GM18508 (cell line): ENCODE data around the gene STX7.
A peak's percentile ranks its signal among the peaks of the same experiment; 100 is the strongest.

Source experiments
- ATAC-seq: cut with Tn5 transposase; IDR thresholded peaks from one replicate; pipeline ENCODE4 v1.9.1; 2021; ENCODE audit warnings: moderate number of reproducible peaks; ENCODE audit not compliant: insufficient read depth, unreplicated experiment

Gene STX7

GRCh38 chr6:132418235-132418965 lies 94.5 kb downstream of the STX7 start:
- no peak for ATAC-seq

DNA sequence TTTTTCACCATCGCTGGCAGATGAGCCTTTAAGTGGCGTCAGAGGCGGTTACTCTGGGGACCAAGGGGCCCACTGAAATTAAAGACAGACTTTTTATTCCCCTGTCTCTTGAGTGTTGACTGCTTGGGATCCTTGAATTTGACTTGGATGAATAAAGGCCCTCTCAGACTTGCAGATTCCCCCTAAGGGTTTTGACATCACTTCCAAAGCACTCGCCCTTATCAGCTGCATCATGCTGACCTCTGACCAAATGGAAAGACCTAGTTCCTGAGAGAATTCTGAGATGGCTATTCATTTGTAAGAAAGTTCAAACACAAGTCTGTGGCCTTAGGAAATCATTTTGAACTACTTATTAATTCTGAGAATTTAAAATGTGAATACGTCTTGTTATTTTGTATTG lies 98.2 kb downstream of the STX7 start:
- ATAC-seq: no peak

DNA sequence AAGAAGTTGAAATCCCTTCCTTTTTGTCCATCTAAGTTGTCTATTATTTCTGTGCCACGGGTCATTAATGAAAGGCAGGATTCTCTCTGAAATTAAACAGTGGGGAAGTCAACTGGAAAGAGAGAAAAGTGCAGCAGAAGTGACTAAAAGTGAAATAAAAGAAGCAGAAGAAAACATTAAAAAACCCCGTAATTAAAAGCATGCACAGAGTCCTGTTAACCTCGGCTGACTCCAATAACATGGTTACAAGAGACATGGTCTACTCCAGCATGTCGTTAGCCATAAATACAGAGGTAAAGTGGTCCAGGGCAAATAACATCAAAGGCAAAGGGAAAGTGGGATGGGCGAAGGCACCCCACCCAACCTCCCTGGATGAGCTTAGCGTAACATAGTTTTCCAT lies 98.6 kb downstream of the STX7 start:
- ATAC-seq: no peak

- no peak for ATAC-seq
These were observed 99.5 kb downstream of the STX7 start for GRCh38 chr6:132413499-132413802.

GRCh38 chr6:132412656-132413498 lies 100.0 kb downstream of the STX7 start:
- no peak for ATAC-seq

GRCh38 chr6:132411296-132411695 lies 101.6 kb downstream of the STX7 start:
- ATAC-seq: no peak

DNA sequence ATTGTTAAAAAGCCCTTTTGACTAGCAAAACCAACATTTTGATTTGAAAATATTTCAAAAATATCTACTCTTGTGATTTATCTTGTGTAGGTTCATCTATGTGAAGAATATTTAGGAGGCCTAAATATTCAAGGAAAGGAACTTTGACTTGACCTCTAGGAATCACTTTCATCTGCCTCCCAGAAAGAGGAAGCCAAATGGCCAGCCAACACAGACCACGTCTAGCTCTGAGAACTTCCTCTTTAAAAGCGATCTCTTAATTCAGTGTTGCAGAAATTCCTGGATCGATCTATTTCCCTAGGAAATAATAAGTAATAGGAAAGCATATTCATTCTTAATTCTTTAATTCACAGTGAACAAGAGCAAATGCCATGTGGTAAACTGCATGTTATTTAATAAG lies 102.1 kb downstream of the STX7 start:
- no peak for ATAC-seq

GRCh38 chr6:132405143-132405915 lies 107.6 kb downstream of the STX7 start:
- peak; percentile 65 for ATAC-seq

DNA sequence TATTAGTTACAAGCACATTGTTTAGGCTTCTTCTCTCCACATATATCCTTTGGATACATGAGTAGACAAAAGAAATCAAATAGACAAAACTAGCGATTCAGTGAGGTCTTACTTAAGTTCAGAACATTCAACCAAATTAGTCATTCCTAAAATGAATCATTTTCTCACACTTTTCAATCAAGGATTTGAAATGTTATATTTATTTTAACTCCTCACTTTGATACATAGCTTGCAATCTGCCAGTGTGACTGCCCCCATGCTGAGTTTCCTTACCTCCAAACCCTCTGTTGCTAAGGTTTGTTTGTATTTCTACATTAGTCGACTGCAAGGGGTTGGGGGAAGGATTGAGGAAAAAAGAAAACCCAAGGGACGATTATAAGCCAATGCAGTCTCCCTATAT lies 108.2 kb downstream of the STX7 start:
- ATAC-seq: no peak

DNA sequence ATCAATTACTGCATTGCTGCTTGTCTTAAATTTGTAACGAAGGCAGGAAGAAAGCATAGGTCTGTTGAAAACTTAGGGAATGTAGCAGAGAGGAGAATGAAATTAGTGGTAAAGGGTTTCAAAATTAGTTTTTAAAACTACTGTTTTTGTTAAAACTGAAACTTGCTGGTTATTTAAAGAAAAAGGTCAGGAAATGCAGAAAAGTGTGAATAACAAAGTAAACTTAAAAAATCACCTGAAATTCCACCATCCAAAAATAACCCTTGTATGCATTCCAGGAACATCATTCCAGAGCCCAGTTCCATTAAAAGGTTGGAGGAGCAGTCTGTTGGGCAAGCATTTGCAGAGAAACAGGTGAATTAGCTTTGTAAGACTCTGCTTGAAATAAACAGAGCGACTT lies 108.6 kb downstream of the STX7 start:
- ATAC-seq: no peak

DNA sequence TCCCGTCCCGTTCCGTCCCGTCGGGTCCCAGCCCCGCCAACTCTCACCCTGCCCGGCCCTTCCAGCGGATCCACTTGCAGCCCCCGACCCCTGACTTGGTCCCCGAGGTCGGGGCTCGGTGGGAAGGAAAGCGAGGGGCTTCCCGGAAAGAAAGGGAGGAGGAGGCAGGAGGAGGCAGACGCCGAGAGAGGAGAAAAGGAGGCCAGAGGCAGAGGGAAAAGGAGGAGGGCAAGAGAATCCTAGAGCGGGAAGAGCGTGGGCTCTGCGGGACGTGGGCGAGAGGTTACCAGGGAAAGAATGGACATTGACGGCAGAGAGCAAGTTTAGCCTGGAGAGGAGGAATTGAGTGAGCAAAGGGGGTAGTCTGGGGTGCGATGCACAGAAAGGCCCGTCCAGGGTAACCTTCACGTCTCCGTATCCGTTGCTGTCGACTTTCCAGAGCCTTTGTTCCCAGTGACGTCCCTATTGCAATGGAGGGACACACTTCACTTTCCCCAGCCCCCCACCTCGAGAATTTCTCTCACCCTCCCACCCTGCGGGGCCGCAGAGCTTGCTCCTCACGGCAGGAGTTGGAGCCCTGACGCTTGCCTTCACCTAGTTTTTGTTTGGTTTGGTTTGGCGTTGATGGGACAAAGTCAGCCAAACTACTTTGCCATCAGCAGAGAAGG lies 111.2 kb downstream of the STX7 start:
- ATAC-seq: no peak

GRCh38 chr6:132400883-132401617 lies 111.9 kb downstream of the STX7 start, which contains the start of gene MOXD1:
TSS of gene MOXD1 (minus strand) at chr6:132401475. CDS start at chr6:132401426, 49 bp downstream.
- no peak for ATAC-seq

DNA sequence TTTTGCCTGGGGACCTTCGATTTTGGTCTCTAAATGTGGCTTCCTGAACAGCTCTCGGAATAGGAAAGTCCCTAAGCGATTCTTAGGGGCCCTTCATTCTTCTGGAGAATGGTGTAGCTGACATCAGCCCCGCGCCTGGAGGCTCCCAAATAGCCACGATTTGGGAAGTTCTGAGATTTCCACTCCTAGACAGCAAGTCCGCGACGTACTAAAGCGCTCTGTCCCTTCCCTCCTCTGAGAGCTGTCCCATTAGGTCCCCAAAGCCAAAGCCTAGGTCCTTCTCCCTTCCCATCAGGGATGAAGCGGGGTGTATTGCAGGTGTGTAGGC lies 112.4 kb downstream of the STX7 start:
- no peak for ATAC-seq

DNA sequence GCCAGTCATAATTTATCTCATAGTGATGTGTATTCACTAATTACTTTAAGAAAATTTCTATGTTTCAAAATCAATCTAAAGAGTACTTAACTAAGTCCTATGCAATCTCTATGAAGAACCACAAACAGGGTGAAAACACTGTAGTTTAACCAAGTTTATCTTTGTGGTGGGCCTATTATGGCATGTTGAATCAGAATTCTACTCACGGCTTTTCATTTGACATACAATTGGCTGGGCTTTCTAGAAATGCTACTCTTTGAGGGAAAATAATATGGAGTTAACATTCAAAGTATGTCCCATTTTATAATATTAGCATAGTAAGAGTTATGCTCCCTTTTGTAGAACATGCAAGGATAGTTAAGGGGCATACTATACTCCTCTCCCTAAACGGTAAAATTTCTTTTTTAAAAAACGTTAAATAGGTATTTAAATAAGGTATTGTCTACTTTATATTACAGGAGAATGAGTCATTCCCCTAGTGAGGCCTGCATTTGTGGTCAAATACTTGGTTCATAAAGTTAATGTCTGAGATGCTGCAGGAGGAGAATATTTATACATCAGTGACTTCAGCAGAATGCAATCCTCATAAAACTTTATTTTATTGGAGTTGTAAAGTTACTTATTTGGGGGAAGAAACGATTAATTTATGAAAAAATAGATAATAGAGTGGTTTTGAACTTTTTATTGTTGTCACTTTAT lies 113.4 kb downstream of the STX7 start:
- no peak for ATAC-seq
